Measurements from ENCODE around the gene FSTL4. TPM values are rescaled to one million over a fixed set of nuclear protein-coding genes. Genes with fewer than 3 reads are reported as not detected.

The FSTL4 gene
- polyA plus RNA-seq, 4 donors: 0.25 to 1.5 TPM; not detected in 2

- no peaks in the 10 kb centered on the region for H3K9me3 ChIP-seq (ENCODE audit: control insufficient read depth in 2 of 2, insufficient read depth in 1 of 2, low read depth in 1 of 2, low read length in 1 of 2)
- H3K4me3 ChIP-seq (ENCODE audit: low read depth in 1 of 3, low read length in 3 of 3): no peak overlapping the region
- WGBS, 3 donors: 72 to 84% (median 81%) methylated on average over 5 of the region's 5 CpGs
- H3K36me3 ChIP-seq (ENCODE audit: control insufficient read depth in 3 of 3, insufficient read depth in 2 of 3, low read depth in 1 of 3, low read length in 3 of 3): no peaks in the 10 kb centered on the region
- H3K27ac ChIP-seq (ENCODE audit: low read depth in 1 of 3, low read length in 2 of 3): no peak overlapping the region
- H3K27me3 ChIP-seq (ENCODE audit: control insufficient read depth in 3 of 3, insufficient read depth in 3 of 3, low read length in 3 of 3): peaks cover 0 to 18% (median 0%) of the 10 kb centered on the region in 3 donors
- no peak for DNase-seq
- H3K4me1 ChIP-seq (ENCODE audit: control insufficient read depth in 3 of 3, insufficient read depth in 2 of 3, low read depth in 1 of 3, low read length in 2 of 3): no peaks in the 10 kb centered on the region
- no peak for FAIRE-seq
Observed at GRCh38 chr5:133327946-133328401, 284.4 kb downstream of the FSTL4 start.

DNA sequence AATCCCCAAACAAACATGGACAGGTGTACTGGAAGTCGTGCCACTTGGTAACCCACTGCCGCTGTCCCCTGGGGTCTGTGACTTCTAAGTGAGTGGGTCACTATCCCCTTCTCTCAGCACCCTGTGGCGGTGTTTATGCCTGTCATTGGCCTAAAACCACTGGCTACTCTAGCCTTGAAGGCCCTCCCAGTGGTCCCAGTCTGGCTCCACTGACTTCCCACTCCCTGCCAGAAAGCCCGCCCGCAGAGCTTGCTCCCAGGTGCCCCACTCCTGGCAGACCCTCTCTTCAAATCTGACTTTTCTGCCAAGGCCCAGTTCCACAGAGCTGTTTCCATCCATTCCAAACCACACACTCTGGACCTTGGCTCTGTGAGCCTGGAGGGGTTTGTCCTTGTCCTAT is 286.0 kb downstream of the FSTL4 start:
- Histone ChIP-seq H3K27ac (ENCODE audit: low read depth in 1 of 3, low read length in 2 of 3) (no peak overlapping the region), H3K9me3 (ENCODE audit: control insufficient read depth in 2 of 2, insufficient read depth in 1 of 2, low read depth in 1 of 2, low read length in 1 of 2) (no peaks in the 10 kb centered on the region), H3K36me3 (ENCODE audit: control insufficient read depth in 3 of 3, insufficient read depth in 2 of 3, low read depth in 1 of 3, low read length in 3 of 3) (no peaks in the 10 kb centered on the region), H3K4me3 (ENCODE audit: low read depth in 1 of 3, low read length in 3 of 3) (no peak overlapping the region), H3K27me3 (ENCODE audit: control insufficient read depth in 3 of 3, insufficient read depth in 3 of 3, low read length in 3 of 3) (peaks cover 0 to 18% (median 0%) of the 10 kb centered on the region in 3 donors), H3K4me1 (ENCODE audit: control insufficient read depth in 3 of 3, insufficient read depth in 2 of 3, low read depth in 1 of 3, low read length in 2 of 3) (no peaks in the 10 kb centered on the region)
- DNase-seq (no peak), FAIRE-seq (no peak)
- WGBS, 3 donors: 88 to 90% (median 90%) methylated on average over 5 of the region's 5 CpGs

GRCh38 chr5:133325864-133326263 is 286.5 kb downstream of the FSTL4 start:
- Histone ChIP-seq H3K36me3 (ENCODE audit: control insufficient read depth in 3 of 3, insufficient read depth in 2 of 3, low read depth in 1 of 3, low read length in 3 of 3) (no peaks in the 10 kb centered on the region), H3K4me3 (ENCODE audit: low read depth in 1 of 3, low read length in 3 of 3) (no peak overlapping the region), H3K4me1 (ENCODE audit: control insufficient read depth in 3 of 3, insufficient read depth in 2 of 3, low read depth in 1 of 3, low read length in 2 of 3) (no peaks in the 10 kb centered on the region), H3K27ac (ENCODE audit: low read depth in 1 of 3, low read length in 2 of 3) (no peak overlapping the region), H3K9me3 (ENCODE audit: control insufficient read depth in 2 of 2, insufficient read depth in 1 of 2, low read depth in 1 of 2, low read length in 1 of 2) (no peaks in the 10 kb centered on the region), H3K27me3 (ENCODE audit: control insufficient read depth in 3 of 3, insufficient read depth in 3 of 3, low read length in 3 of 3) (peaks cover 0 to 15% (median 0%) of the 10 kb centered on the region in 3 donors)
- 88 to 95% (median 94%) methylated on average over 5 of the region's 5 CpGs for WGBS, 3 donors
- no peak for DNase-seq
- no peak for FAIRE-seq

GRCh38 chr5:133324926-133325325 is 287.4 kb downstream of the FSTL4 start:
- H3K27me3 ChIP-seq (ENCODE audit: control insufficient read depth in 3 of 3, insufficient read depth in 3 of 3, low read length in 3 of 3): peaks cover 0 to 13% (median 0%) of the 10 kb centered on the region in 3 donors
- no peak overlapping the region for H3K4me3 ChIP-seq (ENCODE audit: low read depth in 1 of 3, low read length in 3 of 3)
- no peaks in the 10 kb centered on the region for H3K4me1 ChIP-seq (ENCODE audit: control insufficient read depth in 3 of 3, insufficient read depth in 2 of 3, low read depth in 1 of 3, low read length in 2 of 3)
- DNase-seq (no peak), FAIRE-seq (no peak)
- WGBS, 3 donors: 81 to 86% (median 86%) methylated on average over 4 of the region's 4 CpGs
- no peaks in the 10 kb centered on the region for H3K9me3 ChIP-seq (ENCODE audit: control insufficient read depth in 2 of 2, insufficient read depth in 1 of 2, low read depth in 1 of 2, low read length in 1 of 2)
- H3K36me3 ChIP-seq (ENCODE audit: control insufficient read depth in 3 of 3, insufficient read depth in 2 of 3, low read depth in 1 of 3, low read length in 3 of 3): no peaks in the 10 kb centered on the region
- no peak overlapping the region for H3K27ac ChIP-seq (ENCODE audit: low read depth in 1 of 3, low read length in 2 of 3)

DNA sequence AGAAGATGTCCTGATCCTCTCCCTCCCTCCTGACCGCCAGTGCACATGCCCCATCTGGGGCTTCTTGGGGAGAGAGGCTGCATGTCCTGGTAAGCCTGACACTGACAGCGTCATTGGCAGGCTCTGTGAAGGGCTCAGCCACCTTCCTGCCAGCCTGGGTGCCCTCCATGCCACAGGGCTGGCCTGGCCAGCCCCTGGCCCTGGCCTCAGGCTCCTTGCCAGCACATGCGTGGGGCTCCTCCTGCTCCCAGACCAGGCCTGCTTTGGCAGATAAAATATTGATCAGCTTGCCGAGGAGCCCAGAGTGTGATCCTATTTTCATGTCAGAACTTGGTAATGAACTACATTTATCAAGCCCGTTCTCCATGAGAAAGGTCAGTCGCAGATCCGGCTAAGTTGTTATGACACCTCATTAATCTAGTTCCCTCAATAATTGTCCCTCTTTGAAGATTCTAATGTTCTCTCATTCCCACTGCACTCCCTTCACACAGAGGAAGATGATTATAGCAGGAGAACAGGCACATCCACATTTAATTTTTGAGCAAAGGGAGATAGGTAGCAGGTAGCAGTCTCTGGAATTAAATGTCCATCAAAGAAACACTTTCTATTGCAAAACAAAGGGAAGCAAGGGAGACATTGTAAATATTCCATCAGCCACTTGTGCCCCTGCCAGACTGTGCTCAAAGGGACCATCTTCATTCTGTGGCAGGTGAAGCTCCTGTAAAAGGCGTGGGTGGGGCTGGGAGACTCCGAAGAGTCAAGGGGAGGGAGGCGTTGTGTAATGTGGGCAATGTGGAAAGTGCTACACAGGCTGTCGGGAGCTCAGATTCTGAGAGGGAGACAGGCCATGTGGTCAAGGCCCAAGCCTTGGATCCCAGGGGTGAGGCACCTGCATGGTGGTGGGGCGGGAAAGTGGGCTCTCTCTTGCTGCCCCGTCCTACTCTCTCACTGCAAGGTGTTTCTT is 288.6 kb downstream of the FSTL4 start:
- Histone ChIP-seq H3K27ac (ENCODE audit: low read depth in 1 of 3, low read length in 2 of 3) (no peak overlapping the region), H3K36me3 (ENCODE audit: control insufficient read depth in 3 of 3, insufficient read depth in 2 of 3, low read depth in 1 of 3, low read length in 3 of 3) (no peaks in the 10 kb centered on the region), H3K27me3 (ENCODE audit: control insufficient read depth in 3 of 3, insufficient read depth in 3 of 3, low read length in 3 of 3) (peaks cover 0 to 13% (median 0%) of the 10 kb centered on the region in 3 donors), H3K4me3 (ENCODE audit: low read depth in 1 of 3, low read length in 3 of 3) (no peak overlapping the region), H3K9me3 (ENCODE audit: control insufficient read depth in 2 of 2, insufficient read depth in 1 of 2, low read depth in 1 of 2, low read length in 1 of 2) (no peaks in the 10 kb centered on the region), H3K4me1 (ENCODE audit: control insufficient read depth in 3 of 3, insufficient read depth in 2 of 3, low read depth in 1 of 3, low read length in 2 of 3) (no peaks in the 10 kb centered on the region)
- FAIRE-seq: no peak
- DNase-seq: no peak
- WGBS, 3 donors: 58 to 75% (median 60%) methylated on average over 13 of the region's 13 CpGs

GRCh38 chr5:133322743-133323142 is 289.6 kb downstream of the FSTL4 start:
- whole genome bisulfite sequencing, 3 donors: 72 to 88% (median 75%) methylated on average over 5 of the region's 5 CpGs
- DNase-seq: no peak
- no peak for FAIRE-seq

GRCh38 chr5:133321833-133322420 is 290.4 kb downstream of the FSTL4 start:
- Histone ChIP-seq H3K27me3 (ENCODE audit: control insufficient read depth in 3 of 3, insufficient read depth in 3 of 3, low read length in 3 of 3) (peaks cover 0 to 13% (median 0%) of the 10 kb centered on the region in 3 donors), H3K4me1 (ENCODE audit: control insufficient read depth in 3 of 3, insufficient read depth in 2 of 3, low read depth in 1 of 3, low read length in 2 of 3) (no peaks in the 10 kb centered on the region), H3K4me3 (ENCODE audit: low read depth in 1 of 3, low read length in 3 of 3) (no peak overlapping the region), H3K27ac (ENCODE audit: low read depth in 1 of 3, low read length in 2 of 3) (no peak overlapping the region), H3K9me3 (ENCODE audit: control insufficient read depth in 2 of 2, insufficient read depth in 1 of 2, low read depth in 1 of 2, low read length in 1 of 2) (no peaks in the 10 kb centered on the region), H3K36me3 (ENCODE audit: control insufficient read depth in 3 of 3, insufficient read depth in 2 of 3, low read depth in 1 of 3, low read length in 3 of 3) (no peaks in the 10 kb centered on the region)
- DNase-seq (no peak), FAIRE-seq (no peak)
- WGBS, 3 donors: 40 to 56% (median 53%) methylated on average over 6 of the region's 6 CpGs

More at GRCh38 chr5:133322743-133323142, 289.6 kb downstream of the FSTL4 start:
- H3K4me1 ChIP-seq (ENCODE audit: control insufficient read depth in 3 of 3, insufficient read depth in 2 of 3, low read depth in 1 of 3, low read length in 2 of 3): no peaks in the 10 kb centered on the region
- peaks cover 0 to 13% (median 0%) of the 10 kb centered on the region in 3 donors for H3K27me3 ChIP-seq (ENCODE audit: control insufficient read depth in 3 of 3, insufficient read depth in 3 of 3, low read length in 3 of 3)
- H3K4me3 ChIP-seq (ENCODE audit: low read depth in 1 of 3, low read length in 3 of 3): no peak overlapping the region
- H3K9me3 ChIP-seq (ENCODE audit: control insufficient read depth in 2 of 2, insufficient read depth in 1 of 2, low read depth in 1 of 2, low read length in 1 of 2): no peaks in the 10 kb centered on the region
- H3K27ac ChIP-seq (ENCODE audit: low read depth in 1 of 3, low read length in 2 of 3): no peak overlapping the region
- no peaks in the 10 kb centered on the region for H3K36me3 ChIP-seq (ENCODE audit: control insufficient read depth in 3 of 3, insufficient read depth in 2 of 3, low read depth in 1 of 3, low read length in 3 of 3)

DNA sequence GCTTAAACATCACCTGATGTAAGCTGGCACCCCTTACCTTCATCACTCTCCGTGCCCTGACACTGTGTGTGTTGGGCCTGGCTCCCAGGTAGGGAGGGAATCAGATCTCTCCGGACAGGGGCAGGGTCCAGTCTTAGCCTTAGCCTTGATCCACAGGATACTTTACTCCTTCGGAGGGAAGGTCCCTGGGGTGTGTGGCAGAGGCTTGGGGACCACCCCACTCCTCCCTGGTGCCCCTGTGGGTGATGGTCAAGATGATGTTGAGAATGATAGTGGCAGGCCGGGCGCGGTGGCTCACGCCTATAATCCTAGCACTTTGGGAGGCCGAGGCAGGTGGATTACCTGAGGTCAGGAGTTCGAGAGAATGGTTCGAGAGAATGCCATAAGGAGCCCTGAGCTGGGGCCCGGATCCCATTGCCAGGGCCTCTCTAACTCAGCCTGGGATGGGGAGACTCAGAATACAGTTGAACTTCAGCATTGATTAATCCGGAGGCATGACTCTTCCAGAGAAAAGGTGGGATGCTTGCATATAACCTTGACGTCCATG is 291.0 kb downstream of the FSTL4 start:
- DNase-seq (no peak), FAIRE-seq (no peak)
- 78 to 81% (median 79%) methylated on average over 13 of the region's 13 CpGs for WGBS, 3 donors
- Histone ChIP-seq H3K4me1 (ENCODE audit: control insufficient read depth in 3 of 3, insufficient read depth in 2 of 3, low read depth in 1 of 3, low read length in 2 of 3) (no peaks in the 10 kb centered on the region), H3K4me3 (ENCODE audit: low read depth in 1 of 3, low read length in 3 of 3) (no peak overlapping the region), H3K27me3 (ENCODE audit: control insufficient read depth in 3 of 3, insufficient read depth in 3 of 3, low read length in 3 of 3) (peaks cover 0 to 13% (median 0%) of the 10 kb centered on the region in 3 donors), H3K36me3 (ENCODE audit: control insufficient read depth in 3 of 3, insufficient read depth in 2 of 3, low read depth in 1 of 3, low read length in 3 of 3) (no peaks in the 10 kb centered on the region), H3K27ac (ENCODE audit: low read depth in 1 of 3, low read length in 2 of 3) (no peak overlapping the region), H3K9me3 (ENCODE audit: control insufficient read depth in 2 of 2, insufficient read depth in 1 of 2, low read depth in 1 of 2, low read length in 1 of 2) (no peaks in the 10 kb centered on the region)

Measured in small intestine (tissue), 7 donors.